SIG-M5 treated with dmso at 0.1 percent for 504 hours (cell line): Measurements from ENCODE around the gene TBC1D32.
"Not testable (repeated sequence)": the region's sequence is repeated elsewhere in the genome, so short reads cannot be mapped to it uniquely, and the experiment has no call there.

Experiments
- DNase-seq: peaks from one replicate; lab custom pipeline; 2025; ENCODE audit not compliant: unreplicated experiment; lab: John Stamatoyannopoulos, UW

Gene TBC1D32

GRCh38 chr6:121321282-121321681 lies 13.0 kb downstream of the TBC1D32 start:
- no peak for DNase-seq

- DNase-seq: no peak
These were observed 14.7 kb downstream of the TBC1D32 start for GRCh38 chr6:121319603-121320002.

DNA sequence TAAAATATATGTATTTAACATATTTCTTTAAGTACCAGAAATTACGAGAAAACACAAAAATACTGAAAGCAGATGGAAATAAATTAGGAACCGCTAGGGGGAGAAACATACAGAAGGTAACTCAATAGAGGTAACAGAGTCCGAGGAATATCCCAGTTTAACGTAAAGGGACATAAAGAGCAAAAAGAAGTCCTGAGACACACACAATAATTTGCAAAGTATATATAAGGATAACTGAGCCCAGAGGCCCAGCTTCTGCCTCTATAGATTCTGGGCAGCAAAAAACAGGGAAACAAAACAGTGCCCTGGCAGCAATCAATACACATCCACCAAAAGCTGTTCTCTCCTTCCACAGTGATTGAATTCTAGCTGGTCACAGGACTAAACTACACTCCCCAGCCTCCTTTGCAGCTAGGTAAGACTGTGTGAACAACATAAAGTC lies 15.1 kb downstream of the TBC1D32 start:
- no peak for DNase-seq

GRCh38 chr6:121314381-121315112 lies 19.7 kb downstream of the TBC1D32 start:
- DNase-seq: no peak

DNA sequence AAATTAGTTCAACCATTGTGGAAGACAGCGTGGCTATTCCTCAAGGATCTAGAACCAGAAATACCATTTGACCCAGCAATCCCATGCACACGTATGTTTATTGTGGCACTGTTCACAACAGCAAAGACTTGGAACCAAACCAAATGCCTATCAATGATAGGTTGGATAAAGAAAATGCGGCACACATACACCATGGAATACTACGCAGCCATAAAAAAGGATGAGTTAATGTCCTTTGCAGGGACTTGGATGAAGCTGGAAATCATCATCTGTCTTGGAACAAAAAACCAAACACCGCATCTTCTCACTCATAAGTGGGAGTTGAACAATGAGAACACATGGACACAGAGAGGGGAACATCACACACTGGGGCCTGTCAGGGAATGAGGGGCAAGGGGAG lies 22.5 kb downstream of the TBC1D32 start:
- not testable (repeated sequence) for DNase-seq

DNA sequence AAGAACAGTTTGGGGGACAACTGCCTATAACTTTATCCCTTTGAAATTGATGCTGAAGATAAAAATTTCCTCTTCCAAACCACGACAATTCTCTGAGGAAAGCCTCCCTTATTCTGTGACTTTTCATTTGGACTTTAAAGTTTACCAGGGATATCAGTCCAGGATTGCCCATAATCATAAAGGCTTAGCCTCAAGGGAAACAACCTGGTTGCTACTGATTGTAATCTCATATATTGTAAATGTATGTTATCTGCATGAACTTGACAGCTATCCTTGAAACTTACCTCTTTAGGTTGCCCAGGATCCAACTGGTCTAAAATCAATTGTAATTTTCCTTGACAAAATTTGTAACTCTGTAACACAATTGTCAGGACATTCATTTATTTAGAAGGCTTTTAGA lies 23.8 kb downstream of the TBC1D32 start:
- DNase-seq: no peak

- no peak for DNase-seq
These were observed 24.4 kb downstream of the TBC1D32 start for GRCh38 chr6:121309768-121310469.

DNA sequence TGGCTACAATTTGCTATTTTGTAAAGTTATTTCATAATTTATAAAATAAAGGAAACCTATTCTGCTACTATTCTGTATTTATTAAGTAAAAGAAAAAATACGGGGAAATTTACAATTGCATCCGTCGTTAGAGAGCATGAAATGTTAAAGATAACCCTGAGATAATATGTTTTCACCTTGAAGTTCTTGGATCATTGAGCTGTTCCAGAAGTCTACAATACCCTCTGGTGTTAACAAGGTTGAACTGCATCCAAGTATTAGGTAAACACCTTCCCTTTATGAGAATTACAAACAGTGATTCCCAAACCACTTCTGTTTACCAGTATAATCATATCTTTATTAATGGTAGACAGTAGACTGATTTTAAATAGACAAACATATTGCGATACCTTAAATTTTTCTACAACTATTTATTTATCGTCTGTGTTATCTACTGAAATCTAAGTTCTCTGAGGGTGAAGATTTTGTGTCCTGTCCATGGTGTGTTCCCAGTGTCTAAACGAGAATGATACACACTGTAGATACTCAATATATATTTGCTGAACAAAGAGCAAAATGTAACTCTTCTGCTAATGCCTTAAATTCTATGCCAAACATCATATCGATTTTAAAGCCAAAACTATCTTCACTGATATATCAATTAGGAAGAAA lies 28.2 kb downstream of the TBC1D32 start:
- peak; percentile 51 for DNase-seq

DNA sequence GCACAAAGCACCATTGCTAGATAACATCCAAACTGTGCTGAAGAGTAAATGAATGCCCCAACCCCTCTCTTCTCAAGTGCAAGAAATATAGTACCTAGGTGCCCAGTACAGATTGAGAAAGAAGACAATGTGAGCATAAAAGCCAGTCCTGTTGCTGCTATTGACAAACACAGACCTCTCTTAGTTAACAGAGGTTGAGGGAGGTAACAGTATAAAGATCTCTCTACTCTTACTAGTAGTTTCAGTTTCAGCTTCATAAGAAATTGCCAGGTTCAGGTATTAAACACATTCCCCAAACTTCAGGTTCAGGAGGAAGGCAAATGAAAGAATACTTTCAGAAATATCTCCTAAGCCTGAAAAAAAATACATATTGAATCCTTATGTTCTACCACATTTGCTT lies 31.4 kb downstream of the TBC1D32 start:
- no peak for DNase-seq

GRCh38 chr6:121301156-121301555 lies 33.1 kb downstream of the TBC1D32 start:
- DNase-seq: not testable (repeated sequence)

GRCh38 chr6:121297694-121298093 lies 36.6 kb downstream of the TBC1D32 start:
- DNase-seq: peak; percentile 69

DNA sequence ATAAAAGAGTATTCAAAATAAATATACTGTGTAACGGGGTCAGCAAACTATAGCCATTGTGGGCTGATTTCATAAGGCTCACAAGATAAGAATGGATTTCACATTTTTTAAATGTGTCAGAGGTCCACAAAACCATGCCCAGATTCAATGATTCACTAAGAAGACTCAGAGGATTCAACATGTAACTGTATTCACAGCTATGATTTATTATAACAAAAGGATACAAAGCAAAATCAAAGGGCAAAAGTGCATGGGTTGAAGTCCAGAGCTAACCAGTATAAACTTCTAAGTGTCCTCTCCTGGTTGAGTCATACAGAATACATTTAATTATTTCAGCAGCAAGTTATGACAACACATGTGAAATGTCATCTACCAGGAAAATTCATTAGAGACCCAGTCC lies 49.2 kb downstream of the TBC1D32 start:
- no peak for DNase-seq

GRCh38 chr6:121274666-121275295 lies 59.5 kb downstream of the TBC1D32 start:
- DNase-seq: no peak

DNA sequence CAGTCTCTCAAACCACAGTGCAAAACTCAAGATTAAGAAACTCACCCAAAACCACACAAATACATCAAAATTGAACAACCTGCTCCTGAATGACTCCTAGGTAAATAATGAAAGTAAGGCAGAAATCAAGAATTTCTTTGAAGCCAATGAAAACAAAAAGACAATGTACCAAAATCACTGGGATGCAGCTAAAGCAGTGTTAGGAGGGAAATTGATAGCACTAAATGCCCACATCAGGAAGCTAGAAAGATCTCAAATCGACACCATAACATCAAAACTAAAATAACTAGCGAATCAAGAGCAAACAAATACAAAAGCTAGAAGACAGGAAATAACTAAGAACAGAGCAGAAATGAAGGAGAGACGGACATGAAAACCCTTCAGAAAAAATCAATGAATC lies 70.5 kb downstream of the TBC1D32 start:
- no peak for DNase-seq

- DNase-seq: no peak
These were observed 73.6 kb downstream of the TBC1D32 start for GRCh38 chr6:121260651-121261102.

DNA sequence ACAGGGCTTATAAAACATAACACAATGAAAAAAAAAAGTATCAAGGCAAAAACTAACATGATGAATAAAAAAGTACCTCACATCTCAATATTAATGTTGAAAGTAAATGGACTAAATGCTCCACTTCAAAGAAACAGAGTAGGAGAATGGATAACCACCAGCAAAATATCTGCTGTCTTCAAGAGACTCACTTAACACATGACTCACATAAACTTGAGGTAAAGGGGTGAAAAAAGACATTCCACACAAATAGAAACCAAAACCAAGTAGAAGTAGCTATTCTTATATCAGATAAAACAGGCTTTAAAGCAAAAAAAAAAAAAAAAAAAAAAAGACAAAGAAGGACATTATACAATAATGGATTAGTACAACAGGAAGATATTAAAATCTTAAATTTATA lies 86.9 kb downstream of the TBC1D32 start:
- no peak for DNase-seq

- no peak for DNase-seq
These were observed 91.9 kb downstream of the TBC1D32 start for GRCh38 chr6:121242386-121242785.

DNA sequence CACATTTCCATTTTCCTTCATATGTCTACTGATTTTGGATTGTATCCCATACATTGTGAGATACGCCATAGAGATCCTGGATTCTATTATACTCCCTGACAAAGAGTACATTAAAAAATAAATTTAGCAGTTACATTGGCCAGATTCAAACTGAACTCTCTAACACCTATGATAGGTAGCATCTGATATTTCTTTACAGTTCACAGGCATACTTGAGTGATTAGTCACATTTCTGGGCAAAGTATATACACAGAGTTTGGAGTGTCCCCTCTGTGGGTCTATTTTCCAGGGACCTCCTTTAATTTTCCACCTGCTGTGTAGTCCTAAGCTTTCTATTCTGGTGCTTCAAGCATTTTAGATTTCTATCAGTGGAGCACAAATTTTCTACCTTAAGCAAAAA lies 96.4 kb downstream of the TBC1D32 start:
- DNase-seq: no peak

- no peak for DNase-seq
These were observed 97.3 kb downstream of the TBC1D32 start for GRCh38 chr6:121236984-121237383.

DNA sequence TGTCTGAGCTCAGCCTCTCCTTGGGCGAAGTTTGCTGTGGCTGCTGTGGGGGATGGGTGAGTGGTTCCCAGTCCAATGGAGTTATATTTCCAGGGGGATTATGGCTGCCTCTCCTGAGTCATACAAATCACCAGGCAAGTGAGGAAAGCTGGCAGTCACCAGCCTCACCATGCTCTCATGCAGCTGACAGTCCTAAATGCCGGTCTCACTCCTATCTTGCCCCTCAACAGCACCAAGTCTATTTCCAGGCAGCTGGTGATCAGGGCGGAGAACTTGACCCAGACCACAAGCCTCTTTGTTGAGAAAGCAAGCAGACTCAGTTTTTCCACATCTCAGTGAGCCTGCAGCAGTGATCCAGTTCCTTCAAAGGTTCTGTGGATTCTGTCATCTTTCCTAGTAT lies 98.9 kb downstream of the TBC1D32 start:
- DNase-seq: no peak

DNA sequence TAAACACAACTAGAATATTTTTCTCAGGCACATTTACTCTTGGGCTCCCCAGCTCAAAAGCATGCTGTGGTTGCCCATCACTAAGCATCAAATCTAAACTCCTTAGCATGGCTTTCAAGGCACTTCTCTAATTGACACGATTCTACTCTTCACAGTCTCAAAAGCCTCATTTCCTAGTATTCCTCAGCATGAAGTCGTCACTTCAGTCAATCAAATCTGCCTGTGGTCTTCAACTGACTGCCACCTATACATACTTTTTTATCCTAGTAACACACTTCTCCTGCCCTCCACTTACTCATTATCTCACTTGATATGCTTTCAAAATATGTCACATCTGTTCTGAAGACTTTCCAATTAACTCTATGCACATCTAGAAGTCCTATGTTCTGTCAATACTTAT lies 110.3 kb downstream of the TBC1D32 start:
- no peak for DNase-seq

GRCh38 chr6:121223212-121223611 lies 111.1 kb downstream of the TBC1D32 start:
- no peak for DNase-seq
